T-cell (primary cell): ENCODE measurements around the gene TMC4. TPM values are rescaled to one million over a fixed set of nuclear protein-coding genes. Genes with fewer than 3 reads are reported as not detected.
"Not testable (repeated sequence)": the region's sequence is repeated elsewhere in the genome, so short reads cannot be mapped to it uniquely, and the experiment has no call there.

ENCODE experiments used
- ATAC-seq, 4 experiments: fragments of 200-7000 bp in 3 of 4; fragments of 150-1000 bp in 1 of 4; cut with Tn5 transposase; replicated peaks in 1 of 4; 1 replicate in 3 of 4; 2 replicates in 1 of 4; pipeline ENCODE4 v1.10.0; 2021; ENCODE audit warnings: moderate library complexity in 3 of 4, mild to moderate bottlenecking in 2 of 4, moderate number of reproducible peaks in 1 of 4
- CTCF ChIA-PET, 2 donors: fragments of 300-600 bp; sonication (Branson Sonifier 250); formaldehyde crosslinking; loops; one replicate each; lab custom pipeline; 2022; ENCODE audit warnings: antibody characterized with exemption in 2 of 2; lab: Charles Lee
- POLR2A ChIA-PET, 2 donors: fragments of 300-600 bp; sonication (Branson Sonifier 250); formaldehyde crosslinking; loops; one replicate each; lab custom pipeline; 2022; ENCODE audit warnings: antibody characterized with exemption in 2 of 2; lab: Charles Lee
- DNase-seq, 35 experiments: peaks; one replicate each; pipeline versions ENCODE4 v3.0.0 to v3.0.0-alpha.2; 2013 to 2023
- H3K27ac ChIP-seq: one replicate; pipeline ENCODE4 v1.5.1; 2013; ENCODE audit warnings: low read length
- H3K27me3 ChIP-seq, 2 experiments: replicated peaks in 1 of 2; 1 replicate in 1 of 2; 2 replicates in 1 of 2; pipeline versions ENCODE4 v1.6.1 to v1.7.0; 2013; ENCODE audit warnings: low read length in 1 of 2, mixed read lengths in 1 of 2; ENCODE audit not compliant: control insufficient read depth in 2 of 2, insufficient read depth in 2 of 2; ENCODE audit errors: extremely low read depth in 1 of 2
- H3K36me3 ChIP-seq, 2 donors: 1 replicate in 1 of 2; 2 replicates in 1 of 2; pipeline versions ENCODE4 v1.6.1 to v1.7.0; 2013; ENCODE audit warnings: low read length in 1 of 2; ENCODE audit not compliant: control insufficient read depth in 2 of 2, insufficient read depth in 1 of 2; ENCODE audit errors: extremely low read depth in 1 of 2
- H3K4me1 ChIP-seq, 2 experiments: 1 replicate in 1 of 2; 2 replicates in 1 of 2; pipeline versions ENCODE4 v1.6.1 to v1.7.0; 2013; ENCODE audit warnings: low read length in 2 of 2, mixed read lengths in 1 of 2; ENCODE audit not compliant: insufficient read depth in 2 of 2, control insufficient read depth in 1 of 2; ENCODE audit errors: extremely low read depth in 1 of 2
- H3K4me3 ChIP-seq, 2 donors: 1 replicate in 1 of 2; 2 replicates in 1 of 2; pipeline versions ENCODE4 v1.5.1 to v1.7.0; 2013; ENCODE audit warnings: mild to moderate bottlenecking in 2 of 2, low read length in 1 of 2, moderate library complexity in 1 of 2; ENCODE audit not compliant: control insufficient read depth in 1 of 2; ENCODE audit errors: extremely low read depth in 1 of 2
- H3K9me3 ChIP-seq: 2 replicates; pipeline ENCODE4 v1.7.0; 2013
- H3K27ac Mint-ChIP-seq, 2 donors: one replicate each; pipeline ENCODE4 v1.8.0; 2020 to 2021; ENCODE audit warnings: mild to moderate bottlenecking in 2 of 2, mixed read lengths in 2 of 2
- H3K27me3 Mint-ChIP-seq, 2 donors: one replicate each; pipeline ENCODE4 v1.8.0; 2021 to 2022; ENCODE audit warnings: mixed read lengths in 2 of 2
- H3K36me3 Mint-ChIP-seq: one replicate; pipeline ENCODE4 v1.8.0; 2021; ENCODE audit warnings: mixed read lengths
- H3K4me1 Mint-ChIP-seq, 3 donors: one replicate each; pipeline ENCODE4 v1.8.0; 2020 to 2022; ENCODE audit warnings: mixed read lengths in 3 of 3, mild to moderate bottlenecking in 1 of 3
- H3K4me3 Mint-ChIP-seq, 3 donors: one replicate each; pipeline ENCODE4 v1.8.0; 2020 to 2022; ENCODE audit warnings: mild to moderate bottlenecking in 3 of 3, mixed read lengths in 3 of 3, moderate library complexity in 3 of 3
- H3K9me3 Mint-ChIP-seq, 3 donors: one replicate each; pipeline ENCODE4 v1.8.0; 2020 to 2022; ENCODE audit warnings: mixed read lengths in 3 of 3
- WGBS: methylation state at CpG from one replicate; pipeline ENCODE4 v1.1.5; 2013; ENCODE audit warnings: missing lambda C conversion rate; ENCODE audit not compliant: insufficient coverage; 5-methylcytosine and 5-hydroxymethylcytosine counted together
- total RNA-seq, 35 experiments: library from RNA in 6 of 35; stranded (reverse) in 6 of 35; fragments of 120-200 nt in 1 of 35; gene quantifications; one replicate each; pipeline versions ENCODE4 v1.2.1 to v1.2.4 and lab custom pipeline; 2013 to 2026

TMC4 gene
- total RNA-seq, 5 donors from 2014 or later (not counting 1 experiment from before 2014, with no cell fraction given): 0.78 to 2.6 (median 1.4) TPM

DNA sequence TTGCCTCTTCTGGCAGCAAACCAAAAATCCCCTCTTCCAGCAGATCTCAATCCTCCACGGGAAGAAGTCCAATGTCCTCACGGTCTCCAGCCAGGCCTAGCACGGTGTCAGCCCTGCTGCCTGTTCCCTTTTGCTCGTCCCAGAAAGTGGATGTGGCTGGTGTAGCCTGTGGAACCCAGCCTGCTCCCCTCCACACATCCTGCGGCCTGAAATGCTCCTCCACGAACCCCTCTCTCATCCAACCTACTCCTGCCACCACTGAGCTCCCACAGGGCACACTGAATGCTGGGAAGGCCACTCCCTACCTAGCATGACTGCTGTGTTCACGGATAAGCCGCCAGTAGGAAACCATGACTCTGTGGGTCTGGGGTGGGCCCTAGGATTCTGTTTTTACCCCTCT lies 13.4 kb upstream of the TMC4 start:
- DNase-seq: no peak
- POLR2A ChIA-PET: no interaction called here

GRCh38 chr19:54183431-54183830 lies 10.5 kb upstream of the TMC4 start:
- H3K9me3 ChIP-seq: no peaks in the 10 kb centered on the region
- CTCF ChIA-PET: no interaction called here

More for the DNA sequence above, 13.4 kb upstream of the TMC4 start:
- ATAC-seq: no peak
- CTCF ChIA-PET: interaction anchor here in 1 of 2 donors (0.6 kb wide), 1 partner anchor 27 kb away, joined by 7 read pairs; no protein-coding TSS in a partner anchor
- Mint-ChIP-seq H3K9me3 (no peaks in the 10 kb centered on the region), H3K4me1 (peaks cover 22 to 30% (median 22%) of the 10 kb centered on the region in 3 donors), H3K27ac (no peak overlapping the region), H3K36me3 (no peaks in the 10 kb centered on the region), H3K27me3 (no peaks in the 10 kb centered on the region), H3K4me3 (no peak overlapping the region)
- Histone ChIP-seq H3K4me1 (peaks cover 12 to 14% of the 10 kb centered on the region in 2 experiments), H3K27me3 (no peaks in the 10 kb centered on the region), H3K4me3 (no peak overlapping the region), H3K36me3 (peaks cover 2 to 8% of the 10 kb centered on the region in 2 donors), H3K27ac (no peak overlapping the region), H3K9me3 (no peaks in the 10 kb centered on the region)
- WGBS: 100% methylated on average over 2 of the region's 8 CpGs

GRCh38 chr19:54181894-54182293 lies 8.9 kb upstream of the TMC4 start:
- ATAC-seq, H3K4me1 ChIP-seq, H3K27me3 Mint-ChIP-seq, H3K4me1 Mint-ChIP-seq, H3K9me3 ChIP-seq, DNase-seq, CTCF ChIA-PET, POLR2A ChIA-PET, H3K4me3 Mint-ChIP-seq, H3K27ac ChIP-seq, H3K27ac Mint-ChIP-seq, H3K27me3 ChIP-seq, H3K9me3 Mint-ChIP-seq, H3K4me3 ChIP-seq: not testable (repeated sequence)
- H3K36me3 ChIP-seq: peaks cover 0 to 15% of the 10 kb centered on the region in 2 donors
- H3K36me3 Mint-ChIP-seq: peaks cover 11% of the 10 kb centered on the region
- 88% methylated on average over 1 of the region's 3 CpGs for WGBS

More at GRCh38 chr19:54183431-54183830, 10.5 kb upstream of the TMC4 start:
- H3K27me3 Mint-ChIP-seq: no peaks in the 10 kb centered on the region
- H3K27ac Mint-ChIP-seq: no peak overlapping the region
- Histone ChIP-seq H3K27me3 (no peaks in the 10 kb centered on the region), H3K27ac (no peak overlapping the region), H3K36me3 (peaks cover 2 to 16% of the 10 kb centered on the region in 2 donors), H3K4me3 (no peak overlapping the region), H3K4me1 (peaks cover 5 to 8% of the 10 kb centered on the region in 2 experiments)
- POLR2A ChIA-PET: no interaction called here
- H3K36me3 Mint-ChIP-seq: peaks cover 5% of the 10 kb centered on the region
- DNase-seq (no peak), ATAC-seq (no peak)
- no peaks in the 10 kb centered on the region for H3K9me3 Mint-ChIP-seq
- no peak overlapping the region for H3K4me3 Mint-ChIP-seq
- peaks cover 15 to 19% (median 17%) of the 10 kb centered on the region in 3 donors for H3K4me1 Mint-ChIP-seq
- 94% methylated on average over 9 of the region's 11 CpGs for WGBS

DNA sequence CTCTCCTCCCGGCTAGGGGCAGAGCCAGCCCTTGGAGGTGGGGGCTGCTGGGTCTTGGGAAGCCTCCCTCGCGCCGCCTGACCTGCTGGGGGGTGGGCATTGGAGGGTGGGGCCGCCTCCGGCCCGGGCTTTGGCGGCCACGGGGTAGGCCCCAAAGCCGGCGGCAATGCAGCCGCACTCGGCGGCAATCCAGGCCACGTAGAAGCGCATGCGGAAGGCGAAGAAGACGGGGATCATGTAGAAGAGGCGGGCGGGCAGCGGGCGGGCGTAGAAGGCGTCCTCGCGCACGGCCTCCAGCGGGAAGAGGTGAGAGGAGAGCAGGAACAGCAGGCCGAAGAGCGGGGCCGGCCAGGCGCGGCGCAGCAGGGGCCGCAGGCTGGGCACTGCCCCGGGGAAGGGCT lies 7.7 kb upstream of the TMC4 start:
- Mint-ChIP-seq H3K36me3 (peaks cover 14% of the 10 kb centered on the region), H3K4me3 (no peak overlapping the region), H3K27ac (no peak overlapping the region), H3K27me3 (no peaks in the 10 kb centered on the region), H3K4me1 (peaks cover 0 to 2% (median 0%) of the 10 kb centered on the region in 3 donors), H3K9me3 (no peaks in the 10 kb centered on the region)
- DNase-seq (no peak), ATAC-seq (no peak)
- WGBS: 99% methylated on average over 36 of the region's 37 CpGs
- Histone ChIP-seq H3K9me3 (no peaks in the 10 kb centered on the region), H3K27ac (no peak overlapping the region), H3K27me3 (no peaks in the 10 kb centered on the region), H3K4me3 (no peak overlapping the region), H3K4me1 (no peaks in the 10 kb centered on the region), H3K36me3 (peaks cover 0 to 8% of the 10 kb centered on the region in 2 donors)
- ChIA-PET CTCF (no interaction called here), POLR2A (no interaction called here)

- Mint-ChIP-seq H3K36me3 (peaks cover 17% of the 10 kb centered on the region), H3K9me3 (no peaks in the 10 kb centered on the region), H3K27me3 (no peaks in the 10 kb centered on the region), H3K4me1 (no peaks in the 10 kb centered on the region), H3K27ac (no peak overlapping the region), H3K4me3 (no peak overlapping the region)
- DNase-seq: no peak
- 78% methylated on average over 6 of the region's 10 CpGs for WGBS
- Histone ChIP-seq H3K27me3 (no peaks in the 10 kb centered on the region), H3K4me3 (no peak overlapping the region), H3K27ac (no peak overlapping the region), H3K4me1 (no peaks in the 10 kb centered on the region), H3K36me3 (peaks cover 0 to 8% of the 10 kb centered on the region in 2 donors), H3K9me3 (no peaks in the 10 kb centered on the region)
- ChIA-PET POLR2A (no interaction called here), CTCF (interaction anchor here in 1 of 2 donors (0.6 kb wide), 1 partner anchor 161 kb away, joined by 3 read pairs; no protein-coding TSS in a partner anchor)
- no peak for ATAC-seq
These were observed 7.0 kb upstream of the TMC4 start for GRCh38 chr19:54179921-54180461.

DNA sequence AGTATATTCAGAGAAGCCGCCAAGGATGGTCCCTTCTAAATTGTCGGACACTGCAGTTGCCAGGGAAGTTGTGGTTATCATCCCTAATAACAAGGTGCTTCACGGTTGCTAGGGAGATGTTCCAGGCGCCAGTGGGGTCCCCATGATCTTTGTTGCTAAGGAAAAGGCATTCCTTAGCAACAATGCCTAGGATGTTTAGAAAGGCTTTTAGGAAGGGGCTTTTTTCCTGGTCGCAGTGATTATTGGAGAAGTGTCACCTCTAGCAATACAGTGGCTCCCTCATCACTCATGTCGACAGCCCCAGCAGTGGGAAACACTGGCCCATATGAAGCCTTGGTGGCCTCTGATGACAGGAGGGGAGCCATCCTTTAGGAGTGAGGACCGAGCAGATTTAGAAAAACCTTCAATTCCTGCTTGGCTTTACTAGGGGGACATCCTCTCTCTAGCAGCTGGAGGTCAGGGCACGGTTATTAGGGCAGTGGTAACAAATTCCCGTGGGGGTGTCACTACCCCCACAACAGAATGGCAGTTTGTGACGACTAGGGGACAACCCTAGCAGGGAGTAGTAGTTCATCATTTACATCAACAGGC lies 6.4 kb upstream of the TMC4 start:
- no peak overlapping the region for H3K4me3 Mint-ChIP-seq
- Histone ChIP-seq H3K27me3 (no peaks in the 10 kb centered on the region), H3K4me1 (no peaks in the 10 kb centered on the region), H3K4me3 (no peak overlapping the region), H3K36me3 (peaks cover 0 to 8% of the 10 kb centered on the region in 2 donors), H3K9me3 (no peaks in the 10 kb centered on the region), H3K27ac (no peak overlapping the region)
- no peak for DNase-seq
- POLR2A ChIA-PET: interaction anchor here in 1 of 2 donors (0.6 kb wide), 1 partner anchor 100 kb away, joined by 3 read pairs; no protein-coding TSS in a partner anchor
- no peaks in the 10 kb centered on the region for H3K9me3 Mint-ChIP-seq
- H3K4me1 Mint-ChIP-seq: no peaks in the 10 kb centered on the region
- no peak for ATAC-seq
- H3K27me3 Mint-ChIP-seq: no peaks in the 10 kb centered on the region
- no peak overlapping the region for H3K27ac Mint-ChIP-seq
- H3K36me3 Mint-ChIP-seq: peaks cover 17% of the 10 kb centered on the region
- WGBS: 100% methylated on average over 1 of the region's 10 CpGs
- CTCF ChIA-PET: interaction anchor here in 1 of 2 donors (0.6 kb wide), 1 partner anchor 162 kb away, joined by 3 read pairs; no protein-coding TSS in a partner anchor
